ENCODE data around the gene ITGAV.

ITGAV gene

DNA sequence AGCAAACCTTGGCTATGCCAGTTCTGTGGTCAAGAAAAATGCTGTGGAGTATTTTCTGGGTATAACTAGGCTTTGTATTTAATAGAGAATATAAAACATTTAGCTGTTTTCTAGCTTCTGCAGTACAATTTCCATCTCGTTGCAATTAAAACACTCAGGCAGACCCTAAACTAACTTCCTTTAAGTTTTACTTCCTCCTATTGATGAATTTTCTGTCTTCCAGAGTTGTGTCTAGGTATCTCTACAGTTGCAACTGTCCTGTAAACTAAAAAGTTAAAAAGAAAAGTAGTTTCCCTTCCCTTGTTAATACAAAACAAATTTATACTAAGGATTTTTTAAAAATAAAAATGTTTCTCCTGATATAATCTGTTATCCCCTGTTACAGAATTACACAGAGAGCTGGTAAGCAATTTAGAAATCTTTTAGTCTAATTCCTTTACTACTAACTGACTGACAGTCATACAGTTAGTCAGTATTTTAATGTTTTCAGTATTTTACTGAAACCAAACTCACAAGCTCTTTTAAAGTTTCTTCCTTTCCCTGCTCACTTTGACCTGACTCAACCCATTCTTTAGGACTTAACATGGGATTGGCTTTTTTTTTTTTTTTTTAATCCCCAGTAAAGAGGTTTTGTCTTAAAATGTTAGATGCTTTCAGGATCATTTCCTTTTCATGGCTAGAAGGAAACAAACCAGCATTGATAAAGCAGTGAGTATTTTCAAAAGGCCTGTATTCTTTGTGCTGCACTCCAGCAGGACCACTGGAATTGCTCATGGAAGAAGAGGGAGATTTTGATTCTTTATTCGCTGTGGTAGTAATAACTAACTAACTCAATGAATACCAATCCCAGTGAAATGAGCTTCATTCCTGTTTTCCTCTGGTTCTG lies 22.9 kb downstream of the ITGAV start:
- TF ChIP-seq GATA3 (IDR thresholded peaks at IDR 0.05; ENCODE audit: low read depth, low read length), result no peak
- TF ChIP-seq GATA2 (IDR thresholded peaks at IDR 0.05; ENCODE audit: low read depth, low read length), result no peak

DNA sequence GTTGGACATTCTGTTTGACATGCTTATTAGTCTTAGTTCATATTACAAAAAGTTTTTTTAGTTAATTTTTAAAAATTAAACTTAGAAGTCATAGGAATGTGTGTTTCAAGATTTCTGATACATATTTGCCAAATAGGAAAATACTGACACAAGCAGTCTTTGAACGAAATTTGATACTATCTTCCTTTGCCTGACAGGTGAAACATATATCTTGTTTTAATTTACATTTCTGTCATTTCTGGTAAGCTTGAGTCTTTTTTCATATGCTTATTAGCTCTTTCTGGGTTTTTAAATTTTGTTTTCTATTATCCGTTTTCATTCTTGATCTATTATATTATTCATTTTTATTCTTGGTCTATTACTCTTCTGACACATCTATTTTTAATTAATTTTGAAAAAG lies 24.5 kb downstream of the ITGAV start:
- no peak for TF ChIP-seq GATA3 (IDR thresholded peaks at IDR 0.05; ENCODE audit: low read depth, low read length)
- TF ChIP-seq GATA2 (IDR thresholded peaks at IDR 0.05; ENCODE audit: low read depth, low read length), result no peak

DNA sequence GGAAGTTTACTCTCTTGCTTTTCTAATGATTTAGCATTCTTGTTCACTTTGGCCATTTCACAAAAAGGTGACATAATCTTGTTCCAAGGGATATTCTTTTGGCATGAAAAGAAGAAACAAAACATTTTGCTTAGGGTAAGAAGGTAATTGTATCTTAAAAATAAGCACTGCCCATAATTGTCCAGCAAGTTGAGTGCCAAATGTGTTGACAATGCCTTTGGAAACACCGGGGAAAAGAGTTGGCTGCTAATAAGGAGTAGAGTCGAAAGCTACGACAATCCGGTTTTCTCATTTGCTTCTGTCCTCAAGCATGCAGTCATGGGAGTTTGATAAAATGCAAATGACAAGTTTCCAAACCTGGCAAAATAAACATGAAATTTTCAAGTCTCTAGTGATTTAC lies 27.3 kb downstream of the ITGAV start:
- TF ChIP-seq GATA2 (IDR thresholded peaks at IDR 0.05; ENCODE audit: low read depth, low read length) (no peak), GATA3 (IDR thresholded peaks at IDR 0.05; ENCODE audit: low read depth, low read length) (no peak)

DNA sequence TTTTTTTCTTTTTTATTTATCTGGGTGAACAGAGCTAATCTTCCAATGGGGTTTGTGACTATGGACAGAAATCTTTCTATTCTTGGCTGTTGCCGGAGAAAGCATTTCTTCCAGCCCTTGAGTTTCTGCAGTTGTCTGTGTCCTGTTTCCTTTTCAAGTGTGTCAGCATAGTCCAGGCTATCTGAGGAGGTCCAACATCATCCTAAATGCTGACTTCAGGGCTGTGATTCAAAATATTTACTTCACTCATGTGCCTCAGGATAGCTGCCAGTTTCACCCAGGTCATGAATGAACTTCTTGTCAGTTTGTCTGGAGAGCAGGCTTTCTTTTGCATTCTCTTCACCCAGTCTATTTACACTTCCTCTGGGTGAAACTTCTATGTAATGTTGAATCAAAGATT lies 27.9 kb downstream of the ITGAV start:
- TF ChIP-seq GATA2 (IDR thresholded peaks at IDR 0.05; ENCODE audit: low read depth, low read length) (no peak), GATA3 (IDR thresholded peaks at IDR 0.05; ENCODE audit: low read depth, low read length) (no peak)

DNA sequence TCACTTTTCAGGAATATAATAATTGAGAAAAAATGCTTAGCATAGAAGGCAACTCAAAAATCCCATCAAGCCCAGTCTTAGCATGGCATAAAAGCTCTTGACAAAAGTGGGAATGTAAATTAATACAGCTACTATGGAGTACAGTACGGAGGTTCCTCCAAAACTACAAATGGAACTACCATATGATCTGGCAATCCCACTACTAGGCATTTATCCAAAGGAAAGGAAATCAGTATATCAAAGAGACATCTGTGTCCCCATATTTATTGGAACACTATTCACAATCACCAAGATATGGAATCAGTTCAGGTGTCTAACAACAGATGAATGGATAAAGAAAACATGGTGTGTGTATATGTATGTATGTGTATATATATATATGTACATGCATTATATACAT lies 28.8 kb downstream of the ITGAV start:
- TF ChIP-seq GATA3 (IDR thresholded peaks at IDR 0.05; ENCODE audit: low read depth, low read length) (no peak), GATA2 (IDR thresholded peaks at IDR 0.05; ENCODE audit: low read depth, low read length) (no peak)

DNA sequence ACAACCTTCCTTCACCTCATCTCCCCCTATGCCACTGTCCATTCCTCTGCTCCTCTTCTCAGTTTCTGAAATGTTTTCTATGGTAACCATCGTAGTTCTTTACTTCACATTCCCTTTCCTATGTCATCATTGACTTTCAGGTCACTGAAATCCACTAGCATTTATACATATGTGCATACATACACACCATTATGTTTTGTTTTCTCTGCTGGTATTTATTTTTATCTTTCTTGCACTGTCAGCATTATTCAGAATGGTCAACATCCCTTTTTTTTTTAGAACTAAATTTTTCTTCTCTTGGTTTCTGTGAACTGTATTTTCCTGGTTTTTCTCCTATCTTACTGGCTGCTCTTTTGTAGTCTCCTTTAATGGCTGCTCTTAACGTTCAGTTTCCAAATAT lies 33.2 kb downstream of the ITGAV start:
- TF ChIP-seq GATA2 (IDR thresholded peaks at IDR 0.05; ENCODE audit: low read depth, low read length) (no peak), GATA3 (IDR thresholded peaks at IDR 0.05; ENCODE audit: low read depth, low read length) (no peak)

DNA sequence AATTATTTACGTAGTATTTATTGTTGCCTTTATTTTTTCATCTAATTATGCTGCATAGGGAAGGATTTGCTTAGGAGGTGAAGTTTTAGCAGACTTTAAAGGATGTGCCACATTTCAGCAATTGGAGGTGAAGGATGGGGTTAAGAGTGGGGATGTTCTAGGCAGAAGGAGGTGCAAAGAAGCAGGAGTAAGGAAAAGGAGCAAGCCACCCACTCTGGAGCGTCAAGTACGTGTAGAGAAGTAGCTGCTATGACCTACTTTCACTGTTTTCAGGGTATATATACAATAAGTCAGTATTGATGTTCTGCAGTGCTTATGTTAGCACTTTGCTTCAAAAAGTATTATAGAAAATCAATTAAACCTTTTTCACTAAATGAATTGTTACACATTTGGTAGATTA lies 34.4 kb downstream of the ITGAV start:
- TF ChIP-seq GATA2 (IDR thresholded peaks at IDR 0.05; ENCODE audit: low read depth, low read length) (no peak), GATA3 (IDR thresholded peaks at IDR 0.05; ENCODE audit: low read depth, low read length) (no peak)

DNA sequence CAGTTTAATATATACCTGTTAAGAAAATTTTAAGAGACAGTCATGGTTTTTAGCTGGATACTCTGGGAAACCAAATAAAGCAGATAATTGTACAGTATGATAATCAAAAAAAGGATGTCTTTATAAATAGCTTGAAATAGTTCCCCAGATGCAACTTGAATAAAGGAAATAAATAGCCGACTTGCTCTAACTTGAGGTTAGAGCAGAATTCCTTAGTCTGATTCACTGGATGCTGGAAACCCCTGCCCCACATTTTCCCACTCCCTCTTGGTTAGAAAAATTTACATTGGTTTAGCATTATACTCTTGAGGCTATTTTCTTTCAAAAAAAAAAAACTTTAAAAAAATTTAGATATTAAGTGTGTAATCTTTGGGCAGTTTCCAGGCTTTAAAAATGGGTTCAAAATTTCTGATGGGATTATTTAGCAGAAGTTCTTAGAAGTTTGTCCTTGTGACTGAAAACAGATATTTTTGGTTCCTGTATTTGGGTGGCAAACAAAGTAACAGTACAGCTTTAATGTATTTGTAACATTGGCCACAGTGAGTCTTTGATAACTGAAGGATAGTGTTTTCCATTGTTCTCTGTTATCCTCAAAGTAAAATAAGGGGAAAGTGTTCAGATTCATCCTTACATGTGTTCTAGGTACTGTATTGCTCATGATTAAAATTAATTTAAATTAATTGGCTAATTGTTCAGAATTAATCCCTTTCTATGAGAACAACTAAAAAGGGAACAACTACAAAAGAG lies 39.6 kb downstream of the ITGAV start:
- TF ChIP-seq GATA3 (IDR thresholded peaks at IDR 0.05; ENCODE audit: low read depth, low read length), result no peak
- TF ChIP-seq GATA2 (IDR thresholded peaks at IDR 0.05; ENCODE audit: low read depth, low read length), result no peak

DNA sequence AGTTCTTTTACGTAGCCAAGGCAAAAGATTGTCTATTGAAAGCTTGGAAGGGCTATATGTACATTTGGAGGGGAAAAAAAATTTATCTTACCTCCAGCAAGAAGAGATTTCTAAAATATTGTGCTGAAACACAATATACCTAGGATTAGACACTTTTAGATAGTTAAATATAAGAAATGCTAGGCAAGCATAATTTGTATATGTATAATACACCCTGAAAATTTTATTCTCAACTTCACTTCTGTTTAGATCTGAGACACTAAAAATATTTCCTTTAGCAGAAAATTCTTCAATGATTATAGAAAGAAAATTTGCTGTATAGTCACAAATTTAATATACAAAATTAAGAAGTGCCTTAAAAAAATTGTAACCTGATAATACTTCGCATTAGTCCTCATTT lies 42.6 kb downstream of the ITGAV start:
- TF ChIP-seq GATA3 (IDR thresholded peaks at IDR 0.05; ENCODE audit: low read depth, low read length), result no peak
- TF ChIP-seq GATA2 (IDR thresholded peaks at IDR 0.05; ENCODE audit: low read depth, low read length), result no peak

DNA sequence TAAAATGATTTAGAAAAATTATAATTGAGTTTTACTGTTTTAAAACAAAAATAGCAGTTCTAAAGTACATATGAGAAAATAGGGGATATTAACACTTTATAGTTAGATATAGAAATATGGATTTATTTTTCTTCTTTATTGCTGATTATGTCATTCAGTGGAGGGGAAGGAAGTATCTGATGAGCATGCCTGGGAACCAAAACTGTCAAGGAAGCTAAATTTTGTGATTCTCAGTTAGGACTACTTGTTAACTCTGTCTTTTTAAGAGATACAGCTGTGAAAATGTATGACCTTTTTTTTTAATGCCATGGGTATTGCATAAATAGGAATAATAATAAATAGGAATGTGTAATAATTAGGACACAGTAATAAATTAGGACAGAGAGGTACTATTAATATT lies 44.8 kb downstream of the ITGAV start:
- TF ChIP-seq GATA3 (IDR thresholded peaks at IDR 0.05; ENCODE audit: low read depth, low read length) (no peak), GATA2 (IDR thresholded peaks at IDR 0.05; ENCODE audit: low read depth, low read length) (no peak)

DNA sequence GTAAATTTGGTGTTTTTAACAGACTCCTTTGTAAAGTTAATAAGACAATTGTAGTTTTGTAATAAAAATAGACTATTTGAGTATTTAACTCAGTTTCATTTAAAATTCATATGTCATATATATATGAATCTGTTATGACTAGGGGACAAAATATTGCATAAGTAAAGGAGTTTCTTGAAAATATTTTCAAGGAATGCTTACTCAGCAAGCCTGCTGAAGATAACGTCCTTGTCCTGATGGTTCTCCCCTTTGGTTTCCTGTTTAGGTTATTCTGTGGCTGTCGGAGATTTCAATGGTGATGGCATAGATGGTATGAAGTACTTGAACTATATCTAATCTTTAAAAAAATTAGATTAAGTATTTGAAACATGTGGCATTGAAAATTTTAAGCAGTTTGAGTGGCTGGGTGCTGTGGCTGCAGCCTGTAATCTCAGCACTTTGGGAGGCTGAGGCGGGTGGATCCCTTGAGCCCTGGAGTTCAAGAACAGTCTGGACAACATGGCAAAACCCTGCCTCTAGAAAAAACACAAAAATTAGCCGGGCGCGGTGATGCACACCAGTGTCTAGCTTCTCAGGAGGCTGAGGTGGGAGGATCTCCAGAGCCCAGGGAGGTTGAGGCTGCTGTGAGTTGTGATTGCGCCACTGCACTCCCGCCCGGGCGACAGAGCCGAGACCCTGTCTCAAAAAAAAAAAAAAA lies 47.1 kb downstream of the ITGAV start:
- no peak for TF ChIP-seq GATA2 (IDR thresholded peaks at IDR 0.05; ENCODE audit: low read depth, low read length)

DNA sequence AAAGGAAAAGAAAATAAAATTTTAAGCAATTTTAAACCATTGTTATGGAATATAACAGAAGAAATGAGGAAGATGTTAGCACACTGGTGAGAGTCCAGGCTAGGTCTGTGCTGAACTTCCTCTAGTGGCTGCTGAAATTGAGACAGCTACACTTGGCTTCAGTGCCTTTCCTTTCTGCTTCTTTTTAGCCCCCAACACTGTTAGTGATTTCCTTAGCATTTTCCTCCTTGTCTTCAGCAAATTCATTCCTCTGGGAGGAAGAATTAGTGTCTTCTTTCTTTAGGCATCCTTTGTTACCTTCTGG lies 47.6 kb downstream of the ITGAV start:
- TF ChIP-seq GATA2 (IDR thresholded peaks at IDR 0.05; ENCODE audit: low read depth, low read length) (no peak), GATA3 (IDR thresholded peaks at IDR 0.05; ENCODE audit: low read depth, low read length) (no peak)

DNA sequence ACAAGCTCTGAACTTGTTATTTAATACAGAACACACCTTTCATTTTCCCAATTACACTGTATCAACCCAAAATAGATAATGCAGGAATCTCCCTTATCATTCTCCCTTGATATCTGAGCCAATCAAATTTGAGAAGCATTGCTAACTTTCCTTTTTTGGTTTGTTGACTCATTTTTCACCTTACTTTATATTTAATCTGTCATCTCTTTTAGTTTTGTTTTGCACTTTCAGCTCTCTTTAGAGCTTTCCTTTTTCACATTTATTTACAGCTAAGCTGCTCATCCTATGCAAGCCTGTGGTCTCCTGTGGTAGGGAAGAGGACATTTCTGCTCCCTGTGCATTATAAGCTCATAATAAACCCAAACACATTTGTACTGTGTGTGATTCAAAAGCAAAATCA lies 50.1 kb downstream of the ITGAV start:
- TF ChIP-seq GATA2 (IDR thresholded peaks at IDR 0.05; ENCODE audit: low read depth, low read length) (no peak), GATA3 (IDR thresholded peaks at IDR 0.05; ENCODE audit: low read depth, low read length) (no peak)

DNA sequence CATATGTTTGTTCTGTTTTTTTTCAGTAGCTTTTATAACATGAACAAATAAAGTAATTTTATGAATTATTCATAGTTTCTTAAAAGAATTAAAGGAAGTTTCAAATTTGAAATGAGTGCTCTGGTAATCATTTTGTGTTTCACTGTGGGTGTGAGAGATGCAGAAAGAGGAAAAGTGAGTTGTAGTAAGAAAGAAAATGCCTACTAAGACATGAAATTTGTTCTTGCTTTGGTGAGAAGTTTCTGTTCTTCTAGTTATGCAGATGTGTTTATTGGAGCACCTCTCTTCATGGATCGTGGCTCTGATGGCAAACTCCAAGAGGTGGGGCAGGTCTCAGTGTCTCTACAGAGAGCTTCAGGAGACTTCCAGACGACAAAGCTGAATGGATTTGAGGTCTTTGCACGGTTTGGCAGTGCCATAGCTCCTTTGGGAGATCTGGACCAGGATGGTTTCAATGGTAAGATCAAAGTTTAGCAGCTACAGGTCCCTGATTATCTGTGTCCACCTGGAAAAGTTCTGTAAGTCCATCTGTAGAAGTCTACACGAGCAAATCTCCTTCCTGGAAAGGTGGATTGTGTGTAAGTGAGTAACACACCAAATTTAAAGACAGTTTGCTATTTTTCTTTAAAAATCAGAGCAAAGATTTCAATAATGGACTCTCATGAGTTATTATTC lies 51.4 kb downstream of the ITGAV start:
- no peak for TF ChIP-seq GATA2 (IDR thresholded peaks at IDR 0.05; ENCODE audit: low read depth, low read length)
- TF ChIP-seq GATA3 (IDR thresholded peaks at IDR 0.05; ENCODE audit: low read depth, low read length), result no peak

All from SH-SY5Y (cell line).